Testis (tissue), 3 donors: ENCODE measurements around the gene DSN1. TPM values are rescaled to one million over a fixed set of nuclear protein-coding genes. Genes with fewer than 3 reads are reported as not detected.

Experiments
- DNase-seq: peaks from one replicate; pipeline ENCODE4 v3.0.0-alpha.2; 2019
- H3K27ac ChIP-seq, 2 donors: fragments of 200-600 bp; sonication (generic); one replicate each; pipeline ENCODE4 v1.5.1; 2019
- H3K27me3 ChIP-seq: fragments of 200-600 bp; sonication (generic); one replicate; pipeline ENCODE4 v1.5.1; 2019
- H3K36me3 ChIP-seq: fragments of 200-600 bp; sonication (generic); one replicate; pipeline ENCODE4 v1.5.1; 2017; ENCODE audit warnings: low read depth; ENCODE audit errors: missing control alignments
- H3K4me1 ChIP-seq: fragments of 200-600 bp; sonication (generic); one replicate; pipeline ENCODE4 v1.5.1; 2019
- H3K4me3 ChIP-seq, 2 donors: fragments of 200-600 bp; sonication (generic); one replicate each; pipeline ENCODE4 v1.5.1; 2017 to 2019
- H3K9me3 ChIP-seq: fragments of 200-600 bp; sonication (generic); one replicate; pipeline ENCODE4 v1.5.1; 2017
- CTCF ChIP-seq, 3 experiments: fragments of 450-650 bp in 2 of 3; fragments of 200-600 bp in 1 of 3; sonication (generic) in 1 of 3; IDR thresholded peaks; one replicate each; pipeline ENCODE4 v1.5.1; 2016 to 2019; ENCODE audit warnings: antibody characterized with exemption in 3 of 3, mild to moderate bottlenecking in 2 of 3, moderate library complexity in 1 of 3
- POLR2A ChIP-seq: fragments of 450-650 bp; IDR thresholded peaks from one replicate; pipeline ENCODE4 v1.6.1; 2017; ENCODE audit warnings: antibody characterized with exemption, mild to moderate bottlenecking, moderate library complexity
- WGBS, 2 donors: methylation state at CpG; one replicate each; pipeline ENCODE4 v1.1.5; 2018; 5-methylcytosine and 5-hydroxymethylcytosine counted together
- intact Hi-C: fragments of 100-400 bp; cut with DNase I; formaldehyde crosslinking; loops from one replicate; pipeline ENCODE4 v1.15.1; 2023; ENCODE audit warnings: low total_unique reads
- polyA plus RNA-seq: library from polyadenylated mRNA; stranded (reverse); fragments of 350-450 nt; fragmentation: Illumina TruSeq; extraction: RNeasy Lipid Tissue Mini Kit (QIAGEN cat#74804); gene quantifications from one replicate; pipeline ENCODE4 v1.2.3, GENCODE V29; 2014; ENCODE audit warnings: low read depth, low replicate concordance; ENCODE audit not compliant: insufficient read depth
- total RNA-seq, 2 donors: library from RNA; depleted of rRNA; stranded (reverse); fragments of >200 nt; gene quantifications; one replicate each; pipeline ENCODE4 v1.2.3, GENCODE V29; 2016

The DSN1 gene
- total and polyA plus RNA-seq, 3 donors from 2014 or later, result 24.6 to 38.6 (median 30.2) TPM

- intact Hi-C loops, result no loop called here
- 60 to 82% methylated on average over 27 to 48 of the region's 49 CpGs for WGBS, 2 donors
Measured at GRCh38 chr20:36815454-36816091, 42.0 kb upstream of the DSN1 start.

GRCh38 chr20:36812594-36813463 is 39.3 kb upstream of the DSN1 start:
- H3K27me3 ChIP-seq, result no peaks in the 10 kb centered on the region
- TF ChIP-seq POLR2A, result no peak
- peaks cover 27% of the 10 kb centered on the region for H3K4me1 ChIP-seq
- H3K4me3 ChIP-seq, result no peak overlapping the region
- intact Hi-C loops, result no loop called here
- peak overlapping the region in 1 of 2 donors; percentile 36 for H3K27ac ChIP-seq
- no peak for DNase-seq
- no peaks in the 10 kb centered on the region for H3K9me3 ChIP-seq
- no peaks in the 10 kb centered on the region for H3K36me3 ChIP-seq
- 80 to 84% methylated on average over 14 of the region's 14 CpGs for WGBS, 2 donors

More at GRCh38 chr20:36815454-36816091, 42.0 kb upstream of the DSN1 start:
- Histone ChIP-seq H3K27ac (no peak overlapping the region), H3K9me3 (no peaks in the 10 kb centered on the region), H3K36me3 (no peaks in the 10 kb centered on the region), H3K4me3 (no peak overlapping the region), H3K4me1 (peaks cover 26% of the 10 kb centered on the region), H3K27me3 (no peaks in the 10 kb centered on the region)
- DNase-seq, result no peak
- TF ChIP-seq POLR2A, result no peak
- no peak for TF ChIP-seq CTCF (IDR thresholded peaks at IDR 0.05)

GRCh38 chr20:36808317-36809257 is 35.0 kb upstream of the DSN1 start:
- intact Hi-C loops, result no loop called here
- H3K4me1 ChIP-seq, result peaks cover 24% of the 10 kb centered on the region
- H3K27me3 ChIP-seq, result no peaks in the 10 kb centered on the region
- DNase-seq, result peak; percentile 73
- no peaks in the 10 kb centered on the region for H3K36me3 ChIP-seq
- no peak overlapping the region for H3K27ac ChIP-seq
- H3K9me3 ChIP-seq, result no peaks in the 10 kb centered on the region
- TF ChIP-seq POLR2A (no peak), CTCF (IDR thresholded peaks at IDR 0.05) (peak in 2 of 3 experiments; percentile 52 to 70)
- no peak overlapping the region for H3K4me3 ChIP-seq
- WGBS, 2 donors, result 79 to 88% methylated on average over 14 to 19 of the region's 19 CpGs

GRCh38 chr20:36806049-36806448 is 32.5 kb upstream of the DSN1 start:
- no peak for DNase-seq
- intact Hi-C loops, result no loop called here
- WGBS, 2 donors, result 81 to 82% methylated on average over 5 of the region's 5 CpGs
- peaks cover 20% of the 10 kb centered on the region for H3K4me1 ChIP-seq
- no peak for TF ChIP-seq POLR2A
- TF ChIP-seq CTCF (IDR thresholded peaks at IDR 0.05), result no peak
- H3K27me3 ChIP-seq, result no peaks in the 10 kb centered on the region
- H3K36me3 ChIP-seq, result no peaks in the 10 kb centered on the region
- H3K4me3 ChIP-seq, result no peak overlapping the region
- no peak overlapping the region for H3K27ac ChIP-seq
- no peaks in the 10 kb centered on the region for H3K9me3 ChIP-seq
